Measurements from ENCODE around the gene SYNDIG1.

DNA sequence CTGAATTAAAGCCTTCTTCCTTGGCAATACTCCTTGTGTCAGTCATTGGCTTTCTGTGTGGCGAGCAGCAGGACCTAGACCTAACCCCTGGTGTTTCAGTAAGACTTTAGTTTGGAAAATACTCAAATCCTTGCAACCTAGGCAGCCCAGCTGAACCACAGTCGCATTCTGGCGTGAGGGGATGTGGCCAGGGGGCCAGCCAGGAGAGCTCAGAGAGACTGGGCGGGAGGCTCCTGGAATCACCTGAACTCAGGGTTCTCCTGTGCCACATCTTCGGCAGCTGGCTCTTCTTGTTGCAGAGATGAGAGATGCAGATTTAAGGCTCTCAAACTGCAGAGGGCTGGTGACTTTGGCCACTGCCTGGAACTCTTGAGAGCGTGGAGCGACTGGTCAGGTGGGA, 102.7 kb downstream of the SYNDIG1 start:
- TF ChIP-seq POLR2AphosphoS5 (IDR thresholded peaks at IDR 0.05) (no peak), POLR2A (IDR thresholded peaks at IDR 0.05) (no peak), EP300 (IDR thresholded peaks at IDR 0.05) (no peak)
- TF ChIP-seq, protein P1, sequence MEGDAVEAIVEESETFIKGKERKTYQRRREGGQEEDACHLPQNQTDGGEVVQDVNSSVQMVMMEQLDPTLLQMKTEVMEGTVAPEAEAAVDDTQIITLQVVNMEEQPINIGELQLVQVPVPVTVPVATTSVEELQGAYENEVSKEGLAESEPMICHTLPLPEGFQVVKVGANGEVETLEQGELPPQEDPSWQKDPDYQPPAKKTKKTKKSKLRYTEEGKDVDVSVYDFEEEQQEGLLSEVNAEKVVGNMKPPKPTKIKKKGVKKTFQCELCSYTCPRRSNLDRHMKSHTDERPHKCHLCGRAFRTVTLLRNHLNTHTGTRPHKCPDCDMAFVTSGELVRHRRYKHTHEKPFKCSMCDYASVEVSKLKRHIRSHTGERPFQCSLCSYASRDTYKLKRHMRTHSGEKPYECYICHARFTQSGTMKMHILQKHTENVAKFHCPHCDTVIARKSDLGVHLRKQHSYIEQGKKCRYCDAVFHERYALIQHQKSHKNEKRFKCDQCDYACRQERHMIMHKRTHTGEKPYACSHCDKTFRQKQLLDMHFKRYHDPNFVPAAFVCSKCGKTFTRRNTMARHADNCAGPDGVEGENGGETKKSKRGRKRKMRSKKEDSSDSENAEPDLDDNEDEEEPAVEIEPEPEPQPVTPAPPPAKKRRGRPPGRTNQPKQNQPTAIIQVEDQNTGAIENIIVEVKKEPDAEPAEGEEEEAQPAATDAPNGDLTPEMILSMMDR (IDR thresholded peaks at IDR 0.05): no peak
